ENCODE measurements around the gene TUG1.

DNA sequence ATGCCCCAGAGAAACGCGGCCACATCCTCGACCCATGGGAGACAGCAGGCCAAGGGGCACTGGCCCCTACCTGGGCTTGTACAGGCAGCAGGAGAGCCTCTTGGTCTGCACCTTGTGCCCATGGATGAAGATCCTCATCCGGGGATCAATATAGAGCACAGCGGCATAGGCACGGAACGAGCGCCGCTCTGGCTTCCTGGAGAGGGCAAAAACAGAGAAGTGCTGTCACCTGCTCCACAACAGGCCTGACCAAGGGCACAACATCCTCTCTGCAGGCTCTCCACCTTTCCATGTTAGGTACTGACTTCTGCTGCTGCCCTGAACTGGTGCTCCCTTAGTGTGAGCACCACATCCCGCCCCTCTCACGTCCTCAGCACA is 27.7 kb upstream of the TUG1 start:
- TF ChIP-seq SPI1 (IDR thresholded peaks at IDR 0.05; ENCODE audit: low read depth, low read length): no peak
- no peak for TF ChIP-seq POLR2AphosphoS5 (IDR thresholded peaks at IDR 0.05; ENCODE audit: low read depth, low read length)
- TF ChIP-seq POLR2A (IDR thresholded peaks at IDR 0.05; ENCODE audit: low read depth, low read length): no peak
- no peak for TF ChIP-seq TAF1 (IDR thresholded peaks at IDR 0.05; ENCODE audit: low read depth, low read length)
- TF ChIP-seq POU2F2 (IDR thresholded peaks at IDR 0.05; ENCODE audit: low read depth, low read length): no peak

All from GM12891 (cell line).